ENCODE measurements around the gene PSMD8. TPM values are rescaled to one million over a fixed set of nuclear protein-coding genes. Genes with fewer than 3 reads are reported as not detected.

Gene PSMD8
- total RNA-seq, 1 donor from 2014 or later = 162 TPM

DNA sequence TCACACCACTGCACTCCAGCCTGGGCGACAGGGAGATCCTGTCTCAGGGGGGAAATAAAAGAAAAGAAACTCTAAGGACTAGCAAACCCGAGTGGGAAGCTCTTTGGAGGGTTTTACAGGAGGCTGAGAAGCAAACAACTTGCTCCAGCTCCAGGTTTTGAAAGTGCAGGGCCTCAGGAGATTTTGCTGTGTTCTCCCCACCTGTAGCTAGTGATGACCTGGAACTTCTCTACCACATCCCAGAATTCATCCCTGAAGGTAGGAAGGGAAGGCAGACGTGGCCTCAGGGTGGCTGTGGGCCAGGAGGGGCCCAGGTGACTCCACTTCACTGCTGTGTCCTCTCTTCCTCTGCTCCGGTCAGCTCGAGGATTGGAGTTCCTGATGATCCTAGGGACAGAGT lies 16.3 kb upstream of the PSMD8 start:
- H3K4me3 Mint-ChIP-seq (ENCODE audit: unreplicated experiment) = no peak overlapping the region
- H3K27me3 Mint-ChIP-seq (ENCODE audit: unreplicated experiment) = peaks cover 38% of the 10 kb centered on the region
- peaks cover 11% of the 10 kb centered on the region for H3K4me1 Mint-ChIP-seq (ENCODE audit: unreplicated experiment)
- no peaks in the 10 kb centered on the region for H3K9me3 Mint-ChIP-seq (ENCODE audit: unreplicated experiment)
- DNase-seq (ENCODE audit: extremely low spot score, unreplicated experiment) = no peak
- no peak overlapping the region for H3K27ac Mint-ChIP-seq (ENCODE audit: unreplicated experiment)
- TF ChIP-seq, protein P1, sequence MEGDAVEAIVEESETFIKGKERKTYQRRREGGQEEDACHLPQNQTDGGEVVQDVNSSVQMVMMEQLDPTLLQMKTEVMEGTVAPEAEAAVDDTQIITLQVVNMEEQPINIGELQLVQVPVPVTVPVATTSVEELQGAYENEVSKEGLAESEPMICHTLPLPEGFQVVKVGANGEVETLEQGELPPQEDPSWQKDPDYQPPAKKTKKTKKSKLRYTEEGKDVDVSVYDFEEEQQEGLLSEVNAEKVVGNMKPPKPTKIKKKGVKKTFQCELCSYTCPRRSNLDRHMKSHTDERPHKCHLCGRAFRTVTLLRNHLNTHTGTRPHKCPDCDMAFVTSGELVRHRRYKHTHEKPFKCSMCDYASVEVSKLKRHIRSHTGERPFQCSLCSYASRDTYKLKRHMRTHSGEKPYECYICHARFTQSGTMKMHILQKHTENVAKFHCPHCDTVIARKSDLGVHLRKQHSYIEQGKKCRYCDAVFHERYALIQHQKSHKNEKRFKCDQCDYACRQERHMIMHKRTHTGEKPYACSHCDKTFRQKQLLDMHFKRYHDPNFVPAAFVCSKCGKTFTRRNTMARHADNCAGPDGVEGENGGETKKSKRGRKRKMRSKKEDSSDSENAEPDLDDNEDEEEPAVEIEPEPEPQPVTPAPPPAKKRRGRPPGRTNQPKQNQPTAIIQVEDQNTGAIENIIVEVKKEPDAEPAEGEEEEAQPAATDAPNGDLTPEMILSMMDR (IDR thresholded peaks at IDR 0.05) = no peak
- no peaks in the 10 kb centered on the region for H3K36me3 Mint-ChIP-seq (ENCODE audit: unreplicated experiment)

DNA sequence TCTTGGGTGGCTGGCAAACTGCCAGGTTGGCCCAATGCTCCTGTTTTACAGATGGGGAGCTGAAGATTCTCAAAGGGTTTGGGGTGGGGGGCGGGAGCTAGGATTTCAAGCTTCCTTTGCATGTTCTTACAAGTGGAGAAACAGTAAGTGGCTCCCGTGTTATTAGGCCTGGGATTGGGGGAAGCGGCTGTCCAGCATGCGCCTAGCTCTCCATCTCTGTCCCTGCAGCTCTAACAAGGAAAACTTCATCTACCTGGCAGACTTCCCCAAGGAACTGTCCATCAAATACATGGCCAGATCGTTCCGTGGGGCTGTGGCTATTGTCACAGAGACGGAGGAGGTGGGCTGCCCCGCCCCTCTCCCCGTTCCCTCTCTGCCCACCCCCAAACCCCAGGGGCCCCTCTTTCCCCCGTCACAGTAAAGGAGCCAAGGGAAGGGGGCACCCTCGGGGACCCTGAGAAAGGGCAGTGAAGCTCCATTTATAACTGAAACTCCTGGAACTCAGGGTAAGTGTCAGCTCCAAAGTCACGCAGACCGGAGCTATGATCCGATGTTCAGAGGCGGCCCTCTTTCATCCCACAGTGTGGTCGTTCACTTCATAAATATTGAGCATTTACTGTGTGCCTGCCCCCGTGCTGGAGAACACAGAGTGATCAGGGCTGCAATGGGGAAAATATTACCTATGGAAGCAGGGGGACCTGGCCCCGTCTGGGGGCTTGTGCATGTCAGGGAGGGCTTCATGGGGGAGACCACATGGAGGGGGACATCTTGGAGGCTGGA lies 14.9 kb upstream of the PSMD8 start:
- no peak for DNase-seq (ENCODE audit: extremely low spot score, unreplicated experiment)
- Mint-ChIP-seq H3K27ac (ENCODE audit: unreplicated experiment) (no peak overlapping the region), H3K4me3 (ENCODE audit: unreplicated experiment) (no peak overlapping the region), H3K27me3 (ENCODE audit: unreplicated experiment) (peaks cover 38% of the 10 kb centered on the region), H3K4me1 (ENCODE audit: unreplicated experiment) (peaks cover 11% of the 10 kb centered on the region), H3K36me3 (ENCODE audit: unreplicated experiment) (no peaks in the 10 kb centered on the region), H3K9me3 (ENCODE audit: unreplicated experiment) (no peaks in the 10 kb centered on the region)
- TF ChIP-seq, protein P1 (IDR thresholded peaks at IDR 0.05) = no peak

DNA sequence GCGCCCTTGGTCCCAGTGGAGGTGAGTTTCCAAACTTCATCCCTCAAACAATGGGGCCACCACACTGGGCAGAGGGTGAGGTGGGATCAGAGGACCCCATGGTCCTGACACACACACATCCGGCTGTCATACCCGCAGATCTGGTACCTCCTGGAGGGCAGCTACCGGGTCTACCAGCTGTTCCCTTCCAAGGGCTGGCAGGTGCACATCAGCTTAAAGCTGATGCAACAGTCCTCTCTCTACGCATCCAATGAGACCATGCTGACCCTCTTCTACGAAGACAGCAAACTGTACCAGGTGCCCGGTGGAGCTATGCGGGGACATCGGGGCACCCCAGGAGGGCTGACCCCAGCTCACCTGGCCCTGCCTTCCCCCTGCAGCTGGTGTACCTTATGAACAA lies 14.0 kb upstream of the PSMD8 start:
- Mint-ChIP-seq H3K4me3 (ENCODE audit: unreplicated experiment) (peak overlapping the region; percentile 78), H3K9me3 (ENCODE audit: unreplicated experiment) (no peaks in the 10 kb centered on the region), H3K27ac (ENCODE audit: unreplicated experiment) (no peak overlapping the region), H3K4me1 (ENCODE audit: unreplicated experiment) (peaks cover 11% of the 10 kb centered on the region), H3K27me3 (ENCODE audit: unreplicated experiment) (peaks cover 38% of the 10 kb centered on the region), H3K36me3 (ENCODE audit: unreplicated experiment) (no peaks in the 10 kb centered on the region)
- no peak for DNase-seq (ENCODE audit: extremely low spot score, unreplicated experiment)
- TF ChIP-seq, protein P1 (IDR thresholded peaks at IDR 0.05) = no peak

DNA sequence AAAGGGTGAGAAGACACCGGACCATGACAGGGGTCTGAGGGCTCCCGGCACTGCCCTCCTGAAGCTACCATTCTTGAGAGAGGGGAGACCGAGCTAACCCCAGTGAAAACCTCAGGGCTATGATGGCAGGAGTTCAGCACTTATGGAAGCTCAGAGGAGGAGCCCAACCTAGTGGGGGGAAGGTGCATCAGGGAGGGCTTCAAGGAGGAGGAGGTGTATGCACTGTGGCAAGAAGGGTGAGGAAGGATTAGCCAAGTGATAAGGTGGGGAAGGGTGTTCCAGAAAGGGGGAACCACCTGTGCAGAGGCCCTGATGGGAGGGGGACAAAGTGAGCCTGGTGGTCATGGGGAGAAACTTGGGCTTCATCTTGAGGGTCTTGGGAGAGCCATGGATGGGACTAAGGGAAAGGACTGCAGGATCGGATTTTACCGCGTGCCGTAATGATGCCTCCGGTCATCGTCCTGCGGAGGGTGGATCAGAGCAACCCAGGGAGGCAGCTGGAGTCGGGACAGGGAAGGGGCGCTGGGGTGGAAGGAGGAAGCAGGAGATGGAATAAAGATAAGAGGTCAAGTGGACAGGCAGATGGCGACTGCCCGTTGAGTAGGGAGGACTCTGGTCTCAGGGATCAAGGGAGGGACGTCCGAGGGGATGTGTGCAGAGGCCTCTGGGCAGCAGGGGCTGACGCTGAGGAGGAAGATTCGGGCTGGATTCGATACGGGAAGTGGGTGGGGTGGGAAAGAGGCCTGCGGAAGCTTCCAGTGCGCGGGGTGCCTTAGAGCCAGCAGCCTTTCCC lies 13.3 kb upstream of the PSMD8 start:
- no peaks in the 10 kb centered on the region for H3K36me3 Mint-ChIP-seq (ENCODE audit: unreplicated experiment)

More for the DNA sequence above, 13.3 kb upstream of the PSMD8 start:
- no peak overlapping the region for H3K27ac Mint-ChIP-seq (ENCODE audit: unreplicated experiment)
- peaks cover 11% of the 10 kb centered on the region for H3K4me1 Mint-ChIP-seq (ENCODE audit: unreplicated experiment)
- H3K9me3 Mint-ChIP-seq (ENCODE audit: unreplicated experiment) = no peaks in the 10 kb centered on the region
- TF ChIP-seq, protein P1 (IDR thresholded peaks at IDR 0.05) = no peak
- peak overlapping the region; percentile 78 for H3K4me3 Mint-ChIP-seq (ENCODE audit: unreplicated experiment)
- no peak for DNase-seq (ENCODE audit: extremely low spot score, unreplicated experiment)
- H3K27me3 Mint-ChIP-seq (ENCODE audit: unreplicated experiment) = peaks cover 34% of the 10 kb centered on the region

All from osteocyte (in vitro differentiated cells).